ENCODE measurements around the gene PRR7.

The PRR7 gene

DNA sequence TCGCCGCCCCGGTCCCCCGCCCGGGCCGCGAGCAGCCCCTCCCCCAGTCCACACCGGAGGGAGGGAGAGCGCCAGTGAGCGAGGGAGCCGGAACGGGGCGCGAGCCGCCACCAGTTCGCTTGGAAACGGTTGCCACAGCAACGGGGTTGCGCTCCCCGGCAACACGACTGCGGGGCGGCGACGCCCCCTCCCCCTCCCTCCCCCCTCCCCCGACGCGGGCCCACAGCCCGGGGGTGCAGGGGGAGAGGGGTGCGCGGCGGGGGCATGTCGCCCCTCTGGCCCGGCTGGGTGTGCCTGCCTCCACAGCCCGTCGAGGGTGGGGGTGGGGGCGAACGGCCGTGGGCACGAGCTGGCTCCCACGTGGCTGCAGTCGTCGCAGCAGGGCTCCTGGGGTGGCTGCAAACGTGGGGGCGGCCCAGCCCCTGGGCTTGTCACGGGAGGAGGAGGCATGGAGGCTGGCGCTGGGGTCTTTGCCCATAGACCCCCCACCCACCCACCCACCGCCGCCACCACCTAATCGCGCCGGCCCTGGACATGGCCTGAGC lies 524 bp downstream of the PRR7 start:
- peak; percentile 61 to 64 for DNase-seq
- TF ChIP-seq GATA1 (IDR thresholded peaks at IDR 0.05; ENCODE audit: low read depth, low read length) (no peak), POLR2A (IDR thresholded peaks at IDR 0.05; ENCODE audit: low read length) (no peak)

- TF ChIP-seq GATA1 (IDR thresholded peaks at IDR 0.05; ENCODE audit: low read depth, low read length) (no peak), POLR2A (IDR thresholded peaks at IDR 0.05; ENCODE audit: low read length) (peak; percentile 21)
- no peak for DNase-seq
These were observed 1.1 kb downstream of the PRR7 start for GRCh38 chr5:177447611-177448243.

GRCh38 chr5:177448244-177448950 lies 1.8 kb downstream of the PRR7 start:
- TF ChIP-seq POLR2A (IDR thresholded peaks at IDR 0.05; ENCODE audit: low read length): peak; percentile 23
- no peak for TF ChIP-seq GATA1 (IDR thresholded peaks at IDR 0.05; ENCODE audit: low read depth, low read length)
- DNase-seq: no peak

GRCh38 chr5:177449140-177450061 lies 2.8 kb downstream of the PRR7 start:
- no peak for TF ChIP-seq GATA1 (IDR thresholded peaks at IDR 0.05; ENCODE audit: low read depth, low read length)
- TF ChIP-seq POLR2A (IDR thresholded peaks at IDR 0.05; ENCODE audit: low read length): no peak
- no peak for DNase-seq

- DNase-seq: no peak
- TF ChIP-seq GATA1 (IDR thresholded peaks at IDR 0.05; ENCODE audit: low read depth, low read length) (no peak), POLR2A (IDR thresholded peaks at IDR 0.05; ENCODE audit: low read length) (no peak)
These were observed 4.2 kb downstream of the PRR7 start for GRCh38 chr5:177450667-177451424.

DNA sequence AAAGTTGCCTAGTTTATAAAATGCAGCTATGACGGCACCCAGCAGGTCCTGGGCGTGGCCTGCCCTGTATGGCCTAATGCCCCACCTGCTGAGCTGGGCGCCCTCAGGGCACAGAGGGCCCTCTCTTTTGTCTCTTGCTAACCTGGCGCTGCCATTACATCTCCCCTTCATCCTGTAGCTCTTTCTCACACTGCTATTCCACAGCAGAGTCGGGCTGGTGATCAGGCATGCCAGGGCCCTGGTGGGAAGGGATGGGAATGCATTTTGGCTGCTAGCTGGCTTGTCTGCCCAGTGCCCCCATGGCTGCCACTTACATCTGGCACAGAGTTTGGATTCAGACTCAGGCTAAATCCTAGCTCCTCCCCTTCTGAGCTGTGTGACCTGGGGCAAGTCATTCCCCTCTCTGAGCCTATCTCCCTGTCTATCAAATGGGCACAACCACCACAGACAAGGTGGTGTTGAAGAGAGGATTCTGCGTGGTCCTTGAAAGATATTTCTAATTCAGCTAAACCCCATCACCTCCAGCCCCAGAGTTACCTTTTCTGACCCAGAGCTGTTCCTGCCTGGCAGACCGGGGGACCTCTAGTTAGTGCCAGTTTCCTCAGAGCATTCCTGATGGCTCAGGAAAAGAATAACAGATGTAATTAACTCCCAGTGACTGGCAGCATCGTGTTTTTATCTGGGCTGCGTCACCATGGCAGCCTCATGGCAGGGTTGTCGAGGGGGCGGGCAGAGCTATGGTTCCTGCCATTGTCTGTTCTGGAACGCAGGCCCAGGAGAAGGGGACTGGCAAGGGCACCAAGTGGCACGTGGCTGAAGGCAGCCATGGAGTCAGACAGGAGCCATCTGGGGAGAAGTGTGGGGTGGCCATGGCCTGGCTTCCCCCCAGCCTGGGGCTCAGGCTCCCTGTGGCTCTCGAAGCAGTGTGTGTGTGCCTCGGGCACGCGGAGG lies 6.3 kb downstream of the PRR7 start:
- no peak for DNase-seq
- no peak for TF ChIP-seq GATA1 (IDR thresholded peaks at IDR 0.05; ENCODE audit: low read depth, low read length)
- TF ChIP-seq POLR2A (IDR thresholded peaks at IDR 0.05; ENCODE audit: low read length): no peak

DNA sequence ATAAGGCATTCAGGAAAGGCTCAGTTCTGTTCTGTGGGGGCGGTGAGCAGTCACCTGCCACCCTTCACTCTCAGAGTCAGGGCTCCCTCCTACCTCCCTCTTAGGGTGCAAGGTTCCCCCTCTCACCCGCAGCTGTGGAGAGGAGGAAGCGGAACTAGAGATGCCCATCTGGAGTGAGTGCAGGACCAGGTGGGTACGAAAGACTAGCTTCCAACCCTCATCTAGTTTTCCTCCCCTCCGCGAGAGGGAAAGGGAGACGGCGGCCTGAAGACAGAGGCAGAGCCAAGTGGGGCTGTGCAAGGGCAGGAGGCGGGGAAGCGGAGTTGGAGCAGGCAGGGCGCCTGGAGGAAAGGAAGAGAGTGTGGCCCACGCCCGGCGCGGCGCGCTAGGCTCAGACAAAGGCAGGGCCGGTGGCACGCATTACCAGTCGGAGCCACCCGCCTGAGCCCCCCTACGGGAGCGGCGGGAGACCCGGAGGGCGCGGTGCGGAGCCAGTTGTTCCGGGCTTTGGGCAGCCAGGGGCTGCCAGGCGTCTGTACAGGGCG lies 7.3 kb downstream of the PRR7 start:
- DNase-seq: no peak
- no peak for TF ChIP-seq GATA1 (IDR thresholded peaks at IDR 0.05; ENCODE audit: low read depth, low read length)
- TF ChIP-seq POLR2A (IDR thresholded peaks at IDR 0.05; ENCODE audit: low read length): no peak

DNA sequence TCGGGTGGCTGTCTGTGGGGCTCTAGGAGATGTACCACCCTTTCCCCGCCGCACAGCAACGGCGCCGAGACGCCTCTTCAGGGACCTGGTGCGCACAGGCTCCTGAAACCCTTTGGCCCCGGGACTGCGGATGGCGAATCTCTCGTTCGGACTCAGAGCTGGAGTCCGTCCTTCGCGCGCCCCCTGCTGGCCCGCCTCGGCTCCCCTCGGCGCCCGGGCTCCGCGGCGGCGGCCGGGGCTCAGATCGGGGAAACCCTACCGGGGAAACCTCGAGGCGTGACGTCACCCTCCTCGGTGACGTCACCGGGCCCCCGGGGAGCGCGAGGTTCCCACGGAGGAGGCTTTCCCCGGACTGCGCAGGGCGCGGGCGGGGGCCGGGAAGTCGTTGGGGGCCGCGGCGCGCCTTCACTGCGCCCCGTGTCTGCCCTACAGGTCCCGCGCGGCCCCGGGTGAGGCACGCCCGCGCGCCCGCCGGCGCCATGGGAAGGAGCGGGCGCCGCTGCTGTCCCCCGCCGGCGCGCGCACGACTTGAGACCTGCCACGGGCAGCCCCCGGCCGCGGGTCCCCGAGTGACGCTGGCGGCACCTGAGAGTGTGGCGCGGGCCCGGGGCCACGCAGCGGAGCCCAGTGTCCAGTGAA lies 7.9 kb downstream of the PRR7 start:
- no peak for TF ChIP-seq GATA1 (IDR thresholded peaks at IDR 0.05; ENCODE audit: low read depth, low read length)
- no peak for TF ChIP-seq POLR2A (IDR thresholded peaks at IDR 0.05; ENCODE audit: low read length)
- peak; percentile 90 to 95 for DNase-seq

- TF ChIP-seq GATA1 (IDR thresholded peaks at IDR 0.05; ENCODE audit: low read depth, low read length) (no peak), POLR2A (IDR thresholded peaks at IDR 0.05; ENCODE audit: low read length) (peak; percentile 39)
- peak; percentile 83 to 89 for DNase-seq
These were observed 8.5 kb downstream of the PRR7 start for GRCh38 chr5:177455036-177455660.

- DNase-seq: peak; percentile 90 to 96
- TF ChIP-seq GATA1 (IDR thresholded peaks at IDR 0.05; ENCODE audit: low read depth, low read length) (no peak), POLR2A (IDR thresholded peaks at IDR 0.05; ENCODE audit: low read length) (no peak)
These were observed 9.3 kb downstream of the PRR7 start for GRCh38 chr5:177455661-177456590.

Data from erythroblast (primary cell).